Neural progenitor cell (in vitro differentiated cells): ENCODE results near the gene FLT3LG. TPM values are rescaled to one million over a fixed set of nuclear protein-coding genes. Genes with fewer than 3 reads are reported as not detected.

Experiments
- DNase-seq: peaks from one replicate; pipeline ENCODE4 v3.0.0-alpha.2; 2016; ENCODE audit warnings: low spot score
- H2AFZ ChIP-seq: fragments of 200-600 bp; sonication (generic); replicated peaks from 2 replicates; pipeline ENCODE4 v1.6.1; 2016; ENCODE audit warnings: antibody characterized with exemption
- H3F3A ChIP-seq: fragments of 200-600 bp; sonication (generic); 2 replicates; pipeline ENCODE4 v1.6.1; 2016; ENCODE audit warnings: antibody characterized with exemption, low read depth
- H3K27ac ChIP-seq: fragments of 200-600 bp; sonication (generic); 2 replicates; pipeline ENCODE4 v1.5.1; 2016; ENCODE audit warnings: mild to moderate bottlenecking
- H3K27me3 ChIP-seq: fragments of 200-600 bp; sonication (generic); 2 replicates; pipeline ENCODE4 v1.6.1; 2016; ENCODE audit warnings: mild to moderate bottlenecking, moderate library complexity
- H3K36me3 ChIP-seq: fragments of 200-600 bp; sonication (generic); 2 replicates; pipeline ENCODE4 v1.5.1; 2016
- H3K4me1 ChIP-seq: fragments of 200-600 bp; sonication (generic); 2 replicates; pipeline ENCODE4 v1.6.1; 2016; ENCODE audit warnings: mixed run types
- H3K4me2 ChIP-seq: fragments of 200-600 bp; sonication (generic); 2 replicates; pipeline ENCODE4 v1.6.1; 2016
- H3K4me3 ChIP-seq: fragments of 200-600 bp; sonication (generic); 2 replicates; pipeline ENCODE4 v1.5.1; 2016
- H3K79me2 ChIP-seq: fragments of 200-600 bp; sonication (generic); 2 replicates; pipeline ENCODE4 v1.6.1; 2016; ENCODE audit warnings: low read depth
- H3K9ac ChIP-seq: fragments of 200-600 bp; sonication (generic); 2 replicates; pipeline ENCODE4 v1.6.1; 2016
- H3K9me3 ChIP-seq: fragments of 200-600 bp; sonication (generic); 2 replicates; pipeline ENCODE4 v1.5.1; 2016; ENCODE audit warnings: low read depth
- H4K20me1 ChIP-seq: fragments of 200-600 bp; sonication (generic); 2 replicates; pipeline ENCODE4 v1.6.1; 2016; ENCODE audit warnings: low read depth
- H3K27ac Mint-ChIP-seq: 3 replicates; pipeline ENCODE4 v1.8.0; 2021; ENCODE audit warnings: mixed read lengths
- H3K27me3 Mint-ChIP-seq: 2 replicates; pipeline ENCODE4 v1.8.0; 2022; ENCODE audit warnings: low read depth, mild to moderate bottlenecking, inconsistent platforms, moderate library complexity, mixed read lengths; ENCODE audit not compliant: insufficient read depth
- H3K36me3 Mint-ChIP-seq: 3 replicates; pipeline ENCODE4 v1.8.0; 2021; ENCODE audit warnings: mixed read lengths
- H3K4me1 Mint-ChIP-seq: 3 replicates; pipeline ENCODE4 v1.8.0; 2021; ENCODE audit warnings: mixed read lengths
- H3K4me3 Mint-ChIP-seq: 3 replicates; pipeline ENCODE4 v1.8.0; 2021; ENCODE audit warnings: mild to moderate bottlenecking, moderate library complexity, mixed read lengths
- H3K9me3 Mint-ChIP-seq: 3 replicates; pipeline ENCODE4 v1.8.0; 2020; ENCODE audit warnings: mixed read lengths
- EZH2 ChIP-seq: fragments of 200-600 bp; sonication (generic); IDR thresholded peaks from 2 replicates; pipeline ENCODE4 v1.6.1; 2017; ENCODE audit warnings: antibody characterized with exemption, mild to moderate bottlenecking, moderate library complexity
- EZH2phosphoT487 ChIP-seq: fragments of 200-600 bp; sonication (generic); IDR thresholded peaks from 2 replicates; pipeline ENCODE4 v1.6.1; 2017; ENCODE audit warnings: antibody characterized with exemption
- total RNA-seq: library from RNA; depleted of rRNA; stranded (reverse); fragments of >200 nt; gene quantifications from 2 replicates; pipeline ENCODE4 v1.2.3, GENCODE V29; 2015; ENCODE audit warnings: low replicate concordance
- TF ChIP-seq, protein P1 (sequence below): fragments of 200-600 bp; sonication (generic); IDR thresholded peaks from 2 replicates; pipeline ENCODE4 v1.5.1; 2017; ENCODE audit warnings: antibody characterized with exemption, mild to moderate bottlenecking

Gene FLT3LG
- total RNA-seq, 1 donor from 2014 or later = 0.24 TPM

DNA sequence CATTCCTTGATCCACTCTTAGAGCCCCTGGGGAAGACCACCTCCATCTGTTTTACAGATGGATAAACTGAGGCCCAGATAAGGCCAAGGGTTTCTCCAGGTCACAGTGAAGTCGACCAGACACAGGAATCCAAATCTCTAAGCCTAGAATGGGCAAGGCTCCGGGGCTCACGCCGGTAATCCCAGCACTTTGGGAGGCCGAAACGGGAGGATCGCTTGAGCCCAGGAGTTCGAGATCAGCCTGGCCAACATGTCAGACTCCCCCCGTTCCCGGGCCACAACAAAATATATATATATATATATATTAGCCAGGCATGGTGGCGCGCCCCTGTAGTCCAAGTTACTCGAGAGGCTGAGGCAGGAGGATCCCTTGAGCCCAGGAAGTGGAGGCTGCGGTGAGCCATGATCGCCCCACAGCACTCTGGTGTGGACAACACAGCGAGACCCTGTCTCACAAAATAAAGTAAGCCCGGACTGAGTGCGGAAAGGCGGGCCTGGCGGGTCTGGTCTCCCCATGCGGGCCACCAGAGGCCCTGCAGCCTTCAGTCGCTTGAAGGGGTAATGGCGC is 12.8 kb downstream of the FLT3LG start:
- peaks cover 4% of the 10 kb centered on the region for H3K27me3 Mint-ChIP-seq

DNA sequence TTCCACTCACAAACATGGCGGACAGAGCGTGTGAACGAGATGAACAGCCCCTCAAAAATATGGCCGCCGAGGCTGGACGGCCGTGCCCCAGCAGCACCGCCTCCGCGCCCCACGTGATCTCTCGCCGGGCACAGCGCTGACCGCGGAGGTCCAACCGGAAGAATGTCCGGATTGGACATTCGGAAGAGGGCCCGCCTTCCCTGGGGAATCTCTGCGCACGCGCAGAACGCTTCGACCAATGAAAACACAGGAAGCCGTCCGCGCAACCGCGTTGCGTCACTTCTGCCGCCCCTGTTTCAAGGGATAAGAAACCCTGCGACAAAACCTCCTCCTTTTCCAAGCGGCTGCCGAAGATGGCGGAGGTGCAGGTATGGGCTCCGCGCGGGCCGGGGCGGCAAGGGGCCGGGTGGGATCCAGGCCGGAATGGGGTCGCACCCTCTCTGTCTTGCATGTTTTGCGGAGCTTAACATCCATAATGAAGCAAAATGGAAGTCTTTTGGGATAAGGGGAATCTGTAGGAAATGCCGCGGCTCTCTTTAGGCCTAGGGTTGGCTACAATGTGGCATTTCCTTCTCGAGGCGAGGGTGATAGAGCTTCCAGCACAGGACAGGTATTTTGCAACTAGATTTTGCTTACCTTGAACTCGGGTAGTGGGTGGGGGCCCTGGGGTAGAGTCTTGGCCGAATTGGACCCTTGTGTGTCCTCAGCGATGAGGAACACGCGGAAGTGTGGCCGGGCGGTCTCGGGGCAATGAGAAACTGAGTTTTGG is 13.4 kb downstream of the FLT3LG start, which contains the start of gene RPL13A:
RPL13A (plus strand) TSS at position 332 of the 769 bp plus-strand sequence; CDS start at position 354, 22 bp downstream.
- H3K4me1 ChIP-seq = peaks cover 9% of the 10 kb centered on the region
- Mint-ChIP-seq H3K9me3 (no peaks in the 10 kb centered on the region), H3K4me3 (peak within 1 kb of the TSS; percentile 98), H3K27ac (peak within 1 kb of the TSS; percentile 98), H3K4me1 (peaks cover 26% of the 10 kb centered on the region), H3K36me3 (peaks cover 27% of the 10 kb centered on the region), H3K27me3 (peaks cover 4% of the 10 kb centered on the region)
- H2AFZ ChIP-seq = no peak within 1 kb of the TSS
- peak within 1 kb of the TSS; percentile 99 for H3K4me2 ChIP-seq
- DNase-seq = peak; percentile 100
- H3K4me3 ChIP-seq = peak within 1 kb of the TSS; percentile 97
- H3K27ac ChIP-seq = peak within 1 kb of the TSS; percentile 87
- H4K20me1 ChIP-seq = peaks cover 42% of the 10 kb centered on the region
- no peaks in the 10 kb centered on the region for H3K27me3 ChIP-seq
- H3K79me2 ChIP-seq = peaks cover 37% of the 10 kb centered on the region
- H3F3A ChIP-seq = peaks cover 56% of the 10 kb centered on the region
- no peak for TF ChIP-seq EZH2
- TF ChIP-seq, protein P1, sequence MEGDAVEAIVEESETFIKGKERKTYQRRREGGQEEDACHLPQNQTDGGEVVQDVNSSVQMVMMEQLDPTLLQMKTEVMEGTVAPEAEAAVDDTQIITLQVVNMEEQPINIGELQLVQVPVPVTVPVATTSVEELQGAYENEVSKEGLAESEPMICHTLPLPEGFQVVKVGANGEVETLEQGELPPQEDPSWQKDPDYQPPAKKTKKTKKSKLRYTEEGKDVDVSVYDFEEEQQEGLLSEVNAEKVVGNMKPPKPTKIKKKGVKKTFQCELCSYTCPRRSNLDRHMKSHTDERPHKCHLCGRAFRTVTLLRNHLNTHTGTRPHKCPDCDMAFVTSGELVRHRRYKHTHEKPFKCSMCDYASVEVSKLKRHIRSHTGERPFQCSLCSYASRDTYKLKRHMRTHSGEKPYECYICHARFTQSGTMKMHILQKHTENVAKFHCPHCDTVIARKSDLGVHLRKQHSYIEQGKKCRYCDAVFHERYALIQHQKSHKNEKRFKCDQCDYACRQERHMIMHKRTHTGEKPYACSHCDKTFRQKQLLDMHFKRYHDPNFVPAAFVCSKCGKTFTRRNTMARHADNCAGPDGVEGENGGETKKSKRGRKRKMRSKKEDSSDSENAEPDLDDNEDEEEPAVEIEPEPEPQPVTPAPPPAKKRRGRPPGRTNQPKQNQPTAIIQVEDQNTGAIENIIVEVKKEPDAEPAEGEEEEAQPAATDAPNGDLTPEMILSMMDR = no peak
- TF ChIP-seq EZH2phosphoT487 = no peak
- H3K36me3 ChIP-seq = peaks cover 4% of the 10 kb centered on the region
- no peaks in the 10 kb centered on the region for H3K9me3 ChIP-seq
- peak within 1 kb of the TSS; percentile 99 for H3K9ac ChIP-seq

More for the DNA sequence above, 12.8 kb downstream of the FLT3LG start:
- TF ChIP-seq, protein P1 = peak; percentile 25
- TF ChIP-seq EZH2phosphoT487 = no peak
- Histone ChIP-seq H3K9ac (no peak overlapping the region), H3K4me2 (no peak overlapping the region), H3K27ac (no peak overlapping the region), H3K27me3 (no peaks in the 10 kb centered on the region), H3K4me3 (no peak overlapping the region), H3K4me1 (peaks cover 9% of the 10 kb centered on the region), H3K79me2 (peaks cover 37% of the 10 kb centered on the region), H4K20me1 (peaks cover 40% of the 10 kb centered on the region), H3K36me3 (peaks cover 4% of the 10 kb centered on the region), H2AFZ (no peak overlapping the region), H3F3A (peaks cover 50% of the 10 kb centered on the region), H3K9me3 (no peaks in the 10 kb centered on the region)
- H3K4me1 Mint-ChIP-seq = peaks cover 26% of the 10 kb centered on the region
- H3K36me3 Mint-ChIP-seq = peaks cover 21% of the 10 kb centered on the region
- H3K9me3 Mint-ChIP-seq = no peaks in the 10 kb centered on the region
- no peak for DNase-seq
- H3K4me3 Mint-ChIP-seq = peak overlapping the region; percentile 98
- peak overlapping the region; percentile 98 for H3K27ac Mint-ChIP-seq

DNA sequence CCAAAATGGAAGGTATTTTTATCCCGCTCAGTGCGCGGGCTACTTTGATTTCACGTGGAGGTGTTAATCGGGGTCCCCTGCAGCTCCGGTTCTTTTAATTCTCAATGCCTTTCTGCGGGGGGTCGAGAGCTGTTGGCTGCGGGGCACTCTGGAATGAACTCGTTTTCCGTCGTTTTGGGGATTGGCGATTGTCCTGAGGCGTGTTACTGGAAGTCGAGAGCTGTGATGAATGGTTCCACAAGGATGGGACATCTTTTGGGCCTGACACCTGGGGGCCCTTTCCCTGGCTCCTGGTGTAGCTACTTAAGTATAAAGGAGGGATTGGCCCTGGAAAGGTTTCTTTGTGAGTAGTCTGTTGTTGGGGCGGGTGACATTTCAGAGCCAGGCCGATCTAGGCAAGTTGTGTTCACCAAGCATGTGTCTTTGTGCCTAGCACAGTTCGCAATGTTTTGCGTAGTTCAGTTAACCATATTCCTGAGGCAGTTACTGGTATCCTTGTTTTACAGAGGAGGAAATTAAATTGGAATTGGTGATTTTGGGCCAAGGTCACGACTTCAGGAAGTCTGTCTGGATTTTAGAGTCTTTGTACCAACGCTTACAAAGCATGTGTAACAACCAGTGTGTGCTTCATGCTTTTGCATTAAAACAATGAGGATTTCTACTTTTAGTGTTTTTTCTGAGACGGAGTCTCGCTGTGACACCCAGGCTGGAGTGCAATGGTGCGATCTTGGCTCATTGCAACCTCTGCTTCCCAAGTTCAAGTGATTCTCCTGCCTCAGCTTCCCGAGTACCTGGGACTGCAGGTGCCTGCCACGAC is 14.2 kb downstream of the FLT3LG start:
- peaks cover 4% of the 10 kb centered on the region for H3K36me3 ChIP-seq
- H3K27ac Mint-ChIP-seq = peak overlapping the region; percentile 98
- peaks cover 42% of the 10 kb centered on the region for H4K20me1 ChIP-seq
- H3K4me1 ChIP-seq = peaks cover 9% of the 10 kb centered on the region
- H3K27me3 Mint-ChIP-seq = peaks cover 9% of the 10 kb centered on the region
- peak overlapping the region; percentile 97 for H3K4me3 ChIP-seq
- H3K4me1 Mint-ChIP-seq = peaks cover 26% of the 10 kb centered on the region
- H3K9ac ChIP-seq = peak overlapping the region; percentile 99
- TF ChIP-seq, protein P1 = no peak
- TF ChIP-seq EZH2phosphoT487 (no peak), EZH2 (no peak)
- H3K36me3 Mint-ChIP-seq = peaks cover 33% of the 10 kb centered on the region
- peak overlapping the region; percentile 98 for H3K4me3 Mint-ChIP-seq
- DNase-seq = peak; percentile 85
- no peaks in the 10 kb centered on the region for H3K9me3 Mint-ChIP-seq
- H3F3A ChIP-seq = peaks cover 64% of the 10 kb centered on the region
- H3K27ac ChIP-seq = peak overlapping the region; percentile 87
- H2AFZ ChIP-seq = no peak overlapping the region
- peaks cover 37% of the 10 kb centered on the region for H3K79me2 ChIP-seq
- no peaks in the 10 kb centered on the region for H3K27me3 ChIP-seq
- H3K9me3 ChIP-seq = no peaks in the 10 kb centered on the region
- peak overlapping the region; percentile 99 for H3K4me2 ChIP-seq
